A549 (cell line): ENCODE data around the gene SLCO2A1. TPM values are rescaled to one million over a fixed set of nuclear protein-coding genes. Genes with fewer than 3 reads are reported as not detected.

ENCODE experiments used
- ATAC-seq, 2 experiments: fragments of 200-7000 bp in 1 of 2; fragments of >200 bp in 1 of 2; cut with Nextera tagmentation in 1 of 2; cut with Tn5 transposase in 1 of 2; 3 replicates each; pipeline versions ENCODE4 v1.8.0 to v1.9.1; 2018 to 2020; ENCODE audit warnings: mild to moderate bottlenecking in 1 of 2, moderate library complexity in 1 of 2
- CTCF ChIA-PET: fragments of 300-600 bp; sonication (Branson Sonifier 250); formaldehyde crosslinking; extraction: SDS; loops from one replicate; lab custom pipeline; 2021; ENCODE audit warnings: antibody characterized with exemption, inconsistent platforms; lab: Yijun Ruan, JAX
- POLR2A ChIA-PET: fragments of 350-600 bp; formaldehyde crosslinking; extraction: SDS; loops from one replicate; lab custom pipeline; 2021; ENCODE audit warnings: antibody characterized with exemption, inconsistent platforms; lab: Yijun Ruan, JAX
- DNase-seq, 2 experiments: peaks; one replicate each; pipeline versions ENCODE4 v3.0.0 to v3.0.0-alpha.2; 2011 to 2016; ENCODE audit warnings: low read depth in 1 of 2, low spot score in 1 of 2
- FAIRE-seq: peaks from 2 replicates; lab custom pipeline; 2011; peaks lifted over from hg19 to GRCh38; lab: Jason Lieb, UNC
- H3K27ac ChIP-seq, 2 experiments: fragments of >200 bp; sonication (Bioruptor Twin); formaldehyde crosslinking; 3 replicates each; pipeline ENCODE4 v1.5.1; 2016 to 2017
- H3K4me1 ChIP-seq: fragments of >200 bp; sonication (Bioruptor Twin); formaldehyde crosslinking; 3 replicates; pipeline ENCODE4 v1.6.1; 2016
- H3K4me2 ChIP-seq: fragments of >200 bp; sonication (Bioruptor Twin); formaldehyde crosslinking; 3 replicates; pipeline ENCODE4 v1.6.1; 2016
- H3K4me3 ChIP-seq: fragments of >200 bp; sonication (Bioruptor Twin); formaldehyde crosslinking; 3 replicates; pipeline ENCODE4 v1.5.1; 2016
- H3K9me3 ChIP-seq: fragments of >200 bp; sonication (Bioruptor Twin); formaldehyde crosslinking; 3 replicates; pipeline ENCODE4 v1.6.1; 2016
- BCL3 ChIP-seq: fragments of >200 bp; sonication (Bioruptor Twin); formaldehyde crosslinking; IDR thresholded peaks from 3 replicates; pipeline ENCODE4 v1.6.1; 2016
- BHLHE40 ChIP-seq: IDR thresholded peaks from 2 replicates; pipeline ENCODE4 v1.6.1; 2012; ENCODE audit warnings: low read depth, low read length, inconsistent platforms
- CEBPB ChIP-seq, 2 experiments: fragments of >200 bp in 1 of 2; sonication (Bioruptor Twin) in 1 of 2; formaldehyde crosslinking in 1 of 2; IDR thresholded peaks; 2 replicates each; pipeline ENCODE4 v1.6.1; 2012 to 2016
- EHMT2 ChIP-seq: fragments of 200-600 bp; sonication (generic); IDR thresholded peaks from 2 replicates; pipeline ENCODE4 v1.6.1; 2016; ENCODE audit warnings: antibody characterized with exemption, low read depth, mild to moderate bottlenecking, moderate library complexity
- ELK1 ChIP-seq: fragments of 150-350 bp; IDR thresholded peaks from 2 replicates; pipeline ENCODE4 v1.6.1; 2014; ENCODE audit warnings: low read depth, mild to moderate bottlenecking, low read length
- EP300 ChIP-seq, 2 experiments: fragments of >200 bp; sonication (Bioruptor Twin); formaldehyde crosslinking; IDR thresholded peaks; 2 replicates in 1 of 2; 3 replicates in 1 of 2; pipeline ENCODE4 v1.6.1; 2016 to 2017
- FOSB ChIP-seq: fragments of 250-450 bp; sonication (Bioruptor Pico); IDR thresholded peaks from 2 replicates; pipeline ENCODE4 v1.5.0; 2020; ENCODE audit warnings: mild to moderate bottlenecking, moderate library complexity
- HMGXB4 ChIP-seq: fragments of 250-450 bp; sonication (Bioruptor Pico); IDR thresholded peaks from 2 replicates; pipeline ENCODE4 v1.5.0; 2021; ENCODE audit warnings: mild to moderate bottlenecking, moderate library complexity, borderline replicate concordance
- HOXA7 ChIP-seq: fragments of 250-450 bp; sonication (Bioruptor Pico); IDR thresholded peaks from 2 replicates; pipeline ENCODE4 v1.5.0; 2020; ENCODE audit warnings: mild to moderate bottlenecking, moderate library complexity
- JUN ChIP-seq, 2 experiments: fragments of >200 bp; sonication (Bioruptor Twin); formaldehyde crosslinking; IDR thresholded peaks; 2 replicates in 1 of 2; 3 replicates in 1 of 2; pipeline ENCODE4 v1.6.1; 2016 to 2017
- JUNB ChIP-seq: fragments of >200 bp; sonication (Bioruptor Twin); formaldehyde crosslinking; IDR thresholded peaks from 2 replicates; pipeline ENCODE4 v1.6.1; 2016
- KDM5A ChIP-seq: fragments of 200-600 bp; sonication (generic); IDR thresholded peaks from 2 replicates; pipeline ENCODE4 v1.6.1; 2016; ENCODE audit warnings: antibody characterized with exemption, mild to moderate bottlenecking
- NPAS2 ChIP-seq: fragments of 250-450 bp; sonication (Bioruptor Pico); IDR thresholded peaks from 2 replicates; pipeline ENCODE4 v1.8.0; 2022; ENCODE audit warnings: mild to moderate bottlenecking, moderate library complexity, borderline replicate concordance
- PBX3 ChIP-seq: IDR thresholded peaks from 2 replicates; pipeline ENCODE4 v1.6.1; 2012
- POLR2AphosphoS2 ChIP-seq: conservative IDR thresholded peaks from 2 replicates; pipeline ENCODE4 v1.6.1; 2012; ENCODE audit warnings: low read length, improper control_type of control experiment, inconsistent platforms
- REST ChIP-seq: fragments of 200-600 bp; sonication (generic); IDR thresholded peaks from 2 replicates; pipeline ENCODE4 v1.6.1; 2016; ENCODE audit warnings: antibody characterized with exemption, mild to moderate bottlenecking, moderate library complexity
- RFX5 ChIP-seq: fragments of 450-650 bp; IDR thresholded peaks from 2 replicates; pipeline ENCODE4 v1.7.1; 2014; ENCODE audit warnings: antibody characterized with exemption, mild to moderate bottlenecking, moderate library complexity
- RNF2 ChIP-seq: fragments of 200-600 bp; sonication (generic); IDR thresholded peaks from 2 replicates; pipeline ENCODE4 v1.6.1; 2016; ENCODE audit warnings: low read depth, mild to moderate bottlenecking, antibody characterized with exemption, moderate library complexity, borderline replicate concordance
- TFCP2L1 ChIP-seq: fragments of 250-450 bp; sonication (Bioruptor Pico); IDR thresholded peaks from 2 replicates; pipeline ENCODE4 v1.5.0; 2021; ENCODE audit warnings: mild to moderate bottlenecking
- WGBS: methylation state at CpG from one replicate; pipeline ENCODE4 v1.1.6; 2017; ENCODE audit errors: missing lambda C conversion rate; 5-methylcytosine and 5-hydroxymethylcytosine counted together
- polyA plus RNA-seq, 4 experiments: library from polyadenylated mRNA; depleted of rRNA in 3 of 4; stranded (reverse); fragments of >200 nt; fragmentation: RNase III in 1 of 4; extraction: RNeasy Plus Mini Kit Qiagen cat#74134 plus additional on column Dnase treatment in 1 of 4; gene quantifications; 2 replicates in 3 of 4; 3 replicates in 1 of 4; pipeline ENCODE4 v1.2.3, GENCODE V29; 2011 to 2017

Gene SLCO2A1
- polyA plus RNA-seq, 2 of the 4 experiments (the other 2 are of a cell fraction), result 0.12 TPM; not detected in 1

- peak overlapping the region in 1 of 2 experiments; percentile 72; a peak in 3 of 6 replicates for H3K27ac ChIP-seq
- peak overlapping the region; percentile 61 for H3K4me3 ChIP-seq
- TF ChIP-seq BCL3, result no peak
- ChIA-PET POLR2A (no interaction called here), CTCF (no interaction called here)
- no peak for FAIRE-seq
- H3K4me1 ChIP-seq, result 0 out of 3 replicates have a peak, but pooled peaks cover 3% of the 10 kb centered on the region
- no peaks in the 10 kb centered on the region for H3K9me3 ChIP-seq
- no peak for ATAC-seq
- H3K4me2 ChIP-seq, result peak overlapping the region; percentile 99
- DNase-seq, result no peak
- 65% methylated on average over 14 of the region's 16 CpGs for WGBS
Measured at GRCh38 chr3:134030379-134031347, 938 bp upstream of the SLCO2A1 start.

- H3K9me3 ChIP-seq, result no peaks in the 10 kb centered on the region
- CTCF ChIA-PET, result no interaction called here
- peak in 1 of 2 experiments; percentile 6 for DNase-seq
- WGBS, result 23% methylated on average over 11 of the region's 43 CpGs
- H3K27ac ChIP-seq, result peak overlapping the region; percentile 38 to 72; a peak in 4 of 6 replicates
- POLR2A ChIA-PET, result no interaction called here
- ATAC-seq, result peak; percentile 75
- no peak for FAIRE-seq
- peak overlapping the region; percentile 99 for H3K4me2 ChIP-seq
- H3K4me1 ChIP-seq, result 0 out of 3 replicates have a peak, but pooled peaks cover 3% of the 10 kb centered on the region
- TF ChIP-seq EP300 (IDR thresholded peaks at IDR 0.05) (no peak), BCL3 (no peak), PBX3 (no peak), EHMT2 (no peak), TFCP2L1 (CRISPR knock-in tag) (no peak), HMGXB4 (no peak), HOXA7 (CRISPR knock-in tag) (no peak), JUN (IDR thresholded peaks at IDR 0.05) (no peak), POLR2AphosphoS2 (no peak), KDM5A (no peak), RNF2 (no peak), REST (no peak), RFX5 (no peak), CEBPB (IDR thresholded peaks at IDR 0.05) (no peak), JUNB (no peak), ELK1 (no peak), FOSB (CRISPR knock-in tag) (no peak), NPAS2 (CRISPR knock-in tag) (no peak), BHLHE40 (no peak)
- H3K4me3 ChIP-seq, result peak overlapping the region; percentile 61
Measured at GRCh38 chr3:134029256-134029733, 430 bp downstream of the SLCO2A1 start.
